IMR-90 (cell line): ENCODE data around the gene PLEKHG5. TPM values are rescaled to one million over a fixed set of nuclear protein-coding genes. Genes with fewer than 3 reads are reported as not detected.

ENCODE experiments used
- ATAC-seq: fragments of 200-7000 bp; cut with Tn5 transposase; 2 replicates; pipeline ENCODE4 v1.9.1; 2020; ENCODE audit warnings: low read depth, mild to moderate bottlenecking, moderate library complexity
- BruUV-seq: library from RNA; stranded (reverse); fragments of 400-500 nt; replicated peaks from 2 replicates; lab custom pipeline; 2021; lab: Mats Ljungman, UMichigan
- CTCF ChIA-PET: fragments of 300-600 bp; formaldehyde crosslinking; extraction: SDS; loops from one replicate; lab custom pipeline; 2021; ENCODE audit warnings: antibody characterized with exemption; lab: Yijun Ruan, JAX
- POLR2A ChIA-PET: fragments of 300-600 bp; sonication (Branson Sonifier 250); formaldehyde crosslinking; loops from one replicate; lab custom pipeline; 2022; ENCODE audit warnings: antibody characterized with exemption; ENCODE audit not compliant: unreplicated experiment; lab: Charles Lee
- DNase-seq: peaks from one replicate; pipeline ENCODE4 v3.0.0; 2013
- H2AFZ ChIP-seq: replicated peaks from 2 replicates; pipeline ENCODE3; 2013; ENCODE audit warnings: low read length, mild to moderate bottlenecking; ENCODE audit not compliant: poor library complexity
- H2AK5ac ChIP-seq: 2 replicates; pipeline ENCODE4 v1.6.1; 2013; ENCODE audit warnings: low read depth, low read length, inconsistent platforms
- H2AK9ac ChIP-seq: replicated peaks from 2 replicates; pipeline ENCODE3; 2013; ENCODE audit warnings: mild to moderate bottlenecking, low read depth, low read length, moderate library complexity; ENCODE audit not compliant: poor library complexity
- H2BK120ac ChIP-seq: 2 replicates; pipeline ENCODE4 v1.6.1; 2013; ENCODE audit warnings: low read depth, low read length, inconsistent platforms
- H2BK15ac ChIP-seq: 3 replicates; pipeline ENCODE4 v1.6.1; 2013; ENCODE audit warnings: low read depth, low read length, inconsistent platforms
- H2BK20ac ChIP-seq: 2 replicates; pipeline ENCODE4 v1.6.1; 2013; ENCODE audit warnings: low read depth, mild to moderate bottlenecking, inconsistent platforms, low read length, moderate library complexity
- H2BK5ac ChIP-seq: 2 replicates; pipeline ENCODE4 v1.6.1; 2013; ENCODE audit warnings: mild to moderate bottlenecking, low read depth, low read length, inconsistent platforms; ENCODE audit not compliant: poor library complexity, severe bottlenecking
- H3K14ac ChIP-seq: replicated peaks from 2 replicates; pipeline ENCODE4 v1.6.1; 2013; ENCODE audit warnings: low read depth, low read length, inconsistent platforms
- H3K18ac ChIP-seq: 2 replicates; pipeline ENCODE4 v1.6.1; 2013; ENCODE audit warnings: low read depth, low read length, control low read depth
- H3K23ac ChIP-seq: 2 replicates; pipeline ENCODE4 v1.6.1; 2013; ENCODE audit warnings: low read depth, low read length, inconsistent platforms
- H3K27ac ChIP-seq: 2 replicates; pipeline ENCODE4 v1.5.1; 2013; ENCODE audit warnings: mild to moderate bottlenecking, control low read depth, low read length; ENCODE audit not compliant: insufficient read depth
- H3K27me3 ChIP-seq: 2 replicates; pipeline ENCODE4 v1.6.1; 2013; ENCODE audit warnings: low read length; ENCODE audit not compliant: control insufficient read depth, insufficient read depth
- H3K36me3 ChIP-seq: 2 replicates; pipeline ENCODE4 v1.6.1; 2013; ENCODE audit warnings: low read length, mixed read lengths; ENCODE audit not compliant: control insufficient read depth, insufficient read depth
- H3K4ac ChIP-seq: 2 replicates; pipeline ENCODE4 v1.6.1; 2013; ENCODE audit warnings: low read depth, low read length, inconsistent platforms
- H3K4me1 ChIP-seq: 2 replicates; pipeline ENCODE4 v1.6.1; 2013; ENCODE audit warnings: low read length, mixed read lengths; ENCODE audit not compliant: control insufficient read depth, insufficient read depth
- H3K4me2 ChIP-seq: 2 replicates; pipeline ENCODE4 v1.6.1; 2013; ENCODE audit warnings: low read depth, mild to moderate bottlenecking, control low read depth, low read length, moderate library complexity
- H3K4me3 ChIP-seq: 2 replicates; pipeline ENCODE4 v1.5.1; 2013; ENCODE audit warnings: low read depth, mild to moderate bottlenecking, control low read depth, low read length, moderate library complexity; ENCODE audit not compliant: insufficient read depth
- H3K56ac ChIP-seq: 2 replicates; pipeline ENCODE4 v1.6.1; 2013; ENCODE audit warnings: low read length, inconsistent platforms; ENCODE audit not compliant: insufficient read depth; ENCODE audit errors: extremely low read depth
- H3K79me1 ChIP-seq, 2 experiments: 2 replicates each; pipeline ENCODE4 v1.6.1; 2013; ENCODE audit warnings: low read length in 2 of 2, inconsistent platforms in 1 of 2, low read depth in 1 of 2
- H3K9ac ChIP-seq: 2 replicates; pipeline ENCODE4 v1.6.1; 2013; ENCODE audit warnings: low read depth, low read length, control low read depth
- H3K9me1 ChIP-seq: 2 replicates; pipeline ENCODE4 v1.6.1; 2013; ENCODE audit warnings: low read length, inconsistent platforms; ENCODE audit not compliant: insufficient read depth
- H3K9me3 ChIP-seq: 2 replicates; pipeline ENCODE4 v1.6.1; 2013; ENCODE audit warnings: low read length; ENCODE audit not compliant: control insufficient read depth, insufficient read depth
- H4K20me1 ChIP-seq: 2 replicates; pipeline ENCODE4 v1.6.1; 2013; ENCODE audit warnings: low read length, inconsistent platforms; ENCODE audit not compliant: insufficient read depth
- H4K5ac ChIP-seq: 2 replicates; pipeline ENCODE4 v1.6.1; 2013; ENCODE audit warnings: mild to moderate bottlenecking, low read depth, low read length, control low read depth
- H4K8ac ChIP-seq, 2 experiments: 2 replicates each; pipeline ENCODE4 v1.6.1; 2013; ENCODE audit warnings: low read depth in 2 of 2, low read length in 2 of 2, control low read depth in 1 of 2, inconsistent platforms in 1 of 2
- H4K91ac ChIP-seq: 2 replicates; pipeline ENCODE4 v1.6.1; 2013; ENCODE audit warnings: low read depth, low read length, inconsistent platforms; ENCODE audit not compliant: insufficient read depth
- BHLHE40 ChIP-seq: fragments of 150-350 bp; IDR thresholded peaks from 2 replicates; pipeline ENCODE4 v1.6.1; 2016; ENCODE audit warnings: mild to moderate bottlenecking, low read depth, low read length
- CEBPB ChIP-seq: IDR thresholded peaks from 2 replicates; pipeline ENCODE4 v1.6.1; 2012; ENCODE audit warnings: low read depth, low read length, improper control_type of control experiment
- CHD1 ChIP-seq: IDR thresholded peaks from 2 replicates; pipeline ENCODE4 v1.6.1; 2012; ENCODE audit warnings: low read depth, low read length, improper control_type of control experiment
- CTCF ChIP-seq: conservative IDR thresholded peaks from 2 replicates; pipeline ENCODE4 v1.5.1; 2012; ENCODE audit warnings: mild to moderate bottlenecking, low read depth, low read length, improper control_type of control experiment
- FOS ChIP-seq: fragments of 150-350 bp; IDR thresholded peaks from 2 replicates; pipeline ENCODE4 v1.6.1; 2016; ENCODE audit warnings: low read depth, low read length
- MAFK ChIP-seq: IDR thresholded peaks from 2 replicates; pipeline ENCODE4 v1.6.1; 2012; ENCODE audit warnings: low read depth, low read length, improper control_type of control experiment
- MAZ ChIP-seq: IDR thresholded peaks from 2 replicates; pipeline ENCODE4 v1.6.1; 2012; ENCODE audit warnings: low read depth, mild to moderate bottlenecking, low read length, improper control_type of control experiment, moderate library complexity, borderline replicate concordance
- MXI1 ChIP-seq: IDR thresholded peaks from 2 replicates; pipeline ENCODE4 v1.6.1; 2012; ENCODE audit warnings: low read depth, mild to moderate bottlenecking, low read length, moderate library complexity, borderline replicate concordance
- NFE2L2 ChIP-seq: fragments of 150-350 bp; IDR thresholded peaks from 2 replicates; pipeline ENCODE4 v1.6.1; 2016; ENCODE audit warnings: low read depth, mild to moderate bottlenecking, low read length
- POLR2A ChIP-seq: IDR thresholded peaks from 2 replicates; pipeline ENCODE4 v1.6.1; 2012; ENCODE audit warnings: mild to moderate bottlenecking, low read depth, low read length
- RAD21 ChIP-seq: IDR thresholded peaks from 2 replicates; pipeline ENCODE4 v1.6.1; 2012; ENCODE audit warnings: low read length, improper control_type of control experiment
- RCOR1 ChIP-seq: IDR thresholded peaks from 2 replicates; pipeline ENCODE4 v1.6.1; 2012; ENCODE audit warnings: mild to moderate bottlenecking, low read length, improper control_type of control experiment; ENCODE audit not compliant: insufficient replicate concordance
- RFX5 ChIP-seq: IDR thresholded peaks from 2 replicates; pipeline ENCODE4 v1.8.0; 2012; ENCODE audit warnings: low read depth, mild to moderate bottlenecking, low read length, moderate library complexity
- SMC3 ChIP-seq: fragments of 150-350 bp; IDR thresholded peaks from 2 replicates; pipeline ENCODE4 v1.6.1; 2016; ENCODE audit warnings: low read depth, mild to moderate bottlenecking, antibody characterized with exemption, low read length, moderate library complexity
- USF2 ChIP-seq: fragments of 150-350 bp; IDR thresholded peaks from 2 replicates; pipeline ENCODE4 v1.6.1; 2017; ENCODE audit warnings: mild to moderate bottlenecking, antibody characterized with exemption, low read length, low read depth
- WGBS, 2 experiments: methylation state at CpG; one replicate each; pipeline versions ENCODE4 v1.1.5 to v1.1.7; 2013; ENCODE audit warnings: missing lambda C conversion rate in 2 of 2; ENCODE audit not compliant: insufficient read length in 1 of 2; ENCODE audit errors: extremely low coverage in 2 of 2; 5-methylcytosine and 5-hydroxymethylcytosine counted together
- dilution Hi-C: fragments of 300-500 bp; cut with HindIII; formaldehyde crosslinking; loops from one replicate; pipeline ENCODE4 v1.14.3; 2018; ENCODE audit warnings: low sequenced_read_pairs; ENCODE audit not compliant: unreplicated experiment
- in situ Hi-C: fragments of 300-500 bp; cut with MboI; formaldehyde crosslinking; loops from 3 replicates; pipeline ENCODE4 v1.14.3; 2019; ENCODE audit warnings: low sequenced_read_pairs, inconsistent platforms, mixed read lengths
- intact Hi-C: fragments of 100-400 bp; cut with micrococcal nuclease; formaldehyde crosslinking; loops from 2 replicates; pipeline ENCODE4 v1.10.0; 2022
- polyA plus RNA-seq, 3 experiments: library from polyadenylated mRNA; depleted of rRNA; stranded (reverse); fragments of >200 nt; gene quantifications; 2 replicates each; pipeline ENCODE4 v1.2.3, GENCODE V29; 2012; ENCODE audit warnings: low replicate concordance in 1 of 3
- total RNA-seq: library from RNA; depleted of rRNA; stranded (reverse); fragments of >200 nt; gene quantifications from 2 replicates; pipeline ENCODE4 v1.2.3, GENCODE V29; 2012

The PLEKHG5 gene
- total and polyA plus RNA-seq, 2 of the 4 experiments (the other 2 are of a cell fraction): 4.8 to 11.6 TPM

GRCh38 chr1:6434186-6434585 lies 57.3 kb downstream of the PLEKHG5 start:
- H3K79me1 ChIP-seq: no peaks in the 10 kb centered on the region
- DNase-seq: no peak
- H3K9me3 ChIP-seq: no peaks in the 10 kb centered on the region
- peaks cover 45% of the 10 kb centered on the region for H3K27me3 ChIP-seq
- no peak overlapping the region for H4K5ac ChIP-seq
- H2BK15ac ChIP-seq: no peak overlapping the region
- H4K91ac ChIP-seq: no peak overlapping the region
- CTCF ChIA-PET: no interaction called here
- WGBS, 2 experiments: 20% methylated on average over 2 of the region's 5 CpGs; no CpG with 5 or more reads in 1 of the 2 experiments
- in situ Hi-C loops (no loop called here), intact Hi-C loops (no loop called here), dilution Hi-C loops (no loop called here)
- H3K4me3 ChIP-seq: no peak overlapping the region
- no peak overlapping the region for H2BK20ac ChIP-seq
- POLR2A ChIA-PET: no interaction called here
- H2AK5ac ChIP-seq: no peak overlapping the region
- no TSS peak for BruUV-seq
- no peaks in the 10 kb centered on the region; the same call in 1 of the 2 replicates for H4K20me1 ChIP-seq
- no peak overlapping the region for H2AFZ ChIP-seq
- H3K9ac ChIP-seq: no peak overlapping the region
- H2AK9ac ChIP-seq: no peak overlapping the region
- peaks cover 3% of the 10 kb centered on the region; the same call in 1 of the 2 replicates for H3K4me1 ChIP-seq
- H3K9me1 ChIP-seq: no peaks in the 10 kb centered on the region
- no peak overlapping the region for H3K14ac ChIP-seq
- no peak overlapping the region for H3K4ac ChIP-seq
- no peak for ATAC-seq
- H3K27ac ChIP-seq: no peak overlapping the region
- H2BK120ac ChIP-seq: no peak overlapping the region
- H3K36me3 ChIP-seq: no peaks in the 10 kb centered on the region
- no peak overlapping the region for H2BK5ac ChIP-seq
- no peak overlapping the region for H3K18ac ChIP-seq
- H3K56ac ChIP-seq: no peak overlapping the region
- no peak overlapping the region for H3K23ac ChIP-seq
- H4K8ac ChIP-seq: no peak overlapping the region
- TF ChIP-seq USF2 (no peak), NFE2L2 (no peak), CHD1 (no peak), RAD21 (no peak), BHLHE40 (no peak), SMC3 (no peak), MXI1 (no peak), CEBPB (no peak), RFX5 (no peak), MAFK (no peak), MAZ (no peak), CTCF (no peak), RCOR1 (no peak), POLR2A (no peak), FOS (no peak)
- H3K4me2 ChIP-seq: no peak overlapping the region
